Endothelial cell of umbilical vein (primary cell): ENCODE data around the gene NAA38. TPM values are rescaled to one million over a fixed set of nuclear protein-coding genes. Genes with fewer than 3 reads are reported as not detected.

Experiments used
- BruUV-seq: library from RNA; stranded (reverse); fragments of 400-500 nt; replicated peaks from 2 replicates; lab custom pipeline; 2021; lab: Mats Ljungman, UMichigan
- CTCF ChIA-PET: fragments of 300-600, 350-600 bp; sonication (Branson Sonifier 250); formaldehyde crosslinking; loops from one replicate; lab custom pipeline; 2021; ENCODE audit warnings: antibody characterized with exemption, inconsistent platforms; lab: Charles Lee
- POLR2A ChIA-PET: fragments of 300-600, 350-600 bp; sonication (Branson Sonifier 250); formaldehyde crosslinking; loops from one replicate; lab custom pipeline; 2021; ENCODE audit warnings: antibody characterized with exemption, inconsistent platforms; lab: Charles Lee
- DNase-seq: peaks from one replicate; pipeline ENCODE4 v3.0.0-alpha.2; 2011; ENCODE audit warnings: low read depth, low spot score
- FAIRE-seq: peaks from 2 replicates; lab custom pipeline; 2011; peaks lifted over from hg19 to GRCh38; lab: Jason Lieb, UNC
- H2AFZ ChIP-seq: 2 replicates; pipeline ENCODE4 v1.6.0; 2012; ENCODE audit warnings: low read depth, low read length, control low read depth, inconsistent platforms
- H3K27ac ChIP-seq: 2 replicates; pipeline ENCODE4 v1.5.1; 2011; ENCODE audit warnings: low read depth, mild to moderate bottlenecking, control low read depth, low read length, moderate library complexity; ENCODE audit not compliant: insufficient read depth
- H3K27me3 ChIP-seq, 2 experiments: 2 replicates each; pipeline versions ENCODE4 v1.6.0 to v1.6.1; 2011; ENCODE audit warnings: low read length in 2 of 2, mixed read lengths in 1 of 2; ENCODE audit not compliant: control insufficient read depth in 2 of 2, insufficient read depth in 2 of 2
- H3K36me3 ChIP-seq, 2 experiments: 2 replicates in 1 of 2; 3 replicates in 1 of 2; pipeline ENCODE4 v1.5.1; 2011; ENCODE audit warnings: low read length in 2 of 2, mild to moderate bottlenecking in 1 of 2, moderate library complexity in 1 of 2; ENCODE audit not compliant: control insufficient read depth in 2 of 2, insufficient read depth in 2 of 2; ENCODE audit errors: extremely low read depth in 1 of 2
- H3K4me1 ChIP-seq: 3 replicates; pipeline ENCODE4 v1.5.1; 2011; ENCODE audit warnings: mild to moderate bottlenecking, low read length; ENCODE audit not compliant: control insufficient read depth, insufficient read depth; ENCODE audit errors: extremely low read depth
- H3K4me2 ChIP-seq: 2 replicates; pipeline ENCODE4 v1.6.1; 2011; ENCODE audit warnings: low read length, control low read depth, mixed read lengths; ENCODE audit not compliant: insufficient read depth
- H3K4me3 ChIP-seq, 3 experiments: fragments of 200-600 bp in 1 of 3; sonication (generic), shearing (Covaris generic) in 1 of 3; replicated peaks in 1 of 3; 2 replicates each; pipeline ENCODE4 v1.5.1; 2011 to 2016; ENCODE audit warnings: control low read depth in 3 of 3, low read length in 3 of 3, mild to moderate bottlenecking in 2 of 3, inconsistent platforms in 1 of 3, low read depth in 1 of 3, moderate library complexity in 1 of 3; ENCODE audit not compliant: insufficient read depth in 1 of 3
- H3K79me2 ChIP-seq: 2 replicates; pipeline ENCODE4 v1.6.0; 2012; ENCODE audit warnings: low read length, inconsistent platforms; ENCODE audit not compliant: control insufficient read depth, insufficient read depth
- H3K9ac ChIP-seq: replicated peaks from 2 replicates; pipeline ENCODE3; 2011; ENCODE audit warnings: low read length, control low read depth; ENCODE audit not compliant: insufficient read depth; ENCODE audit errors: extremely low read depth
- H3K9me1 ChIP-seq: replicated peaks from 3 replicates; pipeline ENCODE4 v1.6.0; 2011; ENCODE audit warnings: mild to moderate bottlenecking, low read length; ENCODE audit not compliant: control insufficient read depth, insufficient read depth; ENCODE audit errors: extremely low read depth
- H3K9me3 ChIP-seq: replicated peaks from 2 replicates; pipeline ENCODE4 v1.5.1; 2012; ENCODE audit warnings: low read length, inconsistent platforms; ENCODE audit not compliant: control insufficient read depth, insufficient read depth
- H4K20me1 ChIP-seq: replicated peaks from 2 replicates; pipeline ENCODE3; 2011; ENCODE audit warnings: mild to moderate bottlenecking, low read length; ENCODE audit not compliant: control insufficient read depth, insufficient read depth; ENCODE audit errors: extremely low read depth
- EZH2 ChIP-seq: IDR thresholded peaks from 2 replicates; pipeline ENCODE4 v1.6.1; 2012; ENCODE audit warnings: borderline replicate concordance, low read depth, mild to moderate bottlenecking, moderate library complexity, low read length, inconsistent platforms; ENCODE audit not compliant: severe bottlenecking
- FOS ChIP-seq: IDR thresholded peaks from 2 replicates; pipeline ENCODE4 v1.6.1; 2011; ENCODE audit warnings: mild to moderate bottlenecking, low read length, moderate library complexity, borderline replicate concordance; ENCODE audit not compliant: insufficient read depth
- GATA2 ChIP-seq: IDR thresholded peaks from 2 replicates; pipeline ENCODE4 v1.7.0; 2011; ENCODE audit warnings: low read depth, mild to moderate bottlenecking, moderate library complexity, mixed read lengths, low read length; ENCODE audit not compliant: insufficient read length, insufficient read depth
- JUN ChIP-seq: IDR thresholded peaks from 2 replicates; pipeline ENCODE4 v1.6.1; 2011; ENCODE audit warnings: borderline replicate concordance, low read depth; ENCODE audit not compliant: insufficient read length, insufficient read depth
- MYC ChIP-seq: IDR thresholded peaks from one replicate; pipeline ENCODE4 v1.6.1; 2011; ENCODE audit warnings: mild to moderate bottlenecking, low read depth, low read length
- POLR2A ChIP-seq: IDR thresholded peaks from 2 replicates; pipeline ENCODE4 v1.6.1; 2012; ENCODE audit warnings: low read depth, mild to moderate bottlenecking, control low read depth, low read length
- POLR2AphosphoS5 ChIP-seq: IDR thresholded peaks from 2 replicates; pipeline ENCODE4 v1.6.1; 2012; ENCODE audit warnings: low read depth, mild to moderate bottlenecking, control low read depth, low read length, moderate library complexity; ENCODE audit not compliant: insufficient read depth
- dilution Hi-C: fragments of 300-500 bp; cut with MboI; formaldehyde crosslinking; loops from one replicate; pipeline ENCODE4 v1.15.0; 2019; ENCODE audit warnings: low sequenced_read_pairs; ENCODE audit not compliant: extremely low pct_ligation_motif_present
- intact Hi-C: fragments of 100-400 bp; cut with micrococcal nuclease; formaldehyde crosslinking; loops from one replicate; pipeline ENCODE4 v1.10.0; 2022
- polyA plus RNA-seq, 4 experiments: library from polyadenylated mRNA; depleted of rRNA in 3 of 4; stranded (reverse) in 3 of 4; unstranded in 1 of 4; fragments of >200 nt; gene quantifications; 2 replicates each; pipeline versions ENCODE4 v1.2.1 to v1.2.3, GENCODE V29; 2011 to 2012; ENCODE audit warnings: missing spikeins in 1 of 4
- total RNA-seq: library from RNA; stranded (reverse); gene quantifications from 2 replicates; pipeline ENCODE4 v1.2.3, GENCODE V29; 2021
- TF ChIP-seq, protein P1 (sequence below), 2 donors: IDR thresholded peaks; 1 replicate in 1 of 2; 2 replicates in 1 of 2; pipeline ENCODE4 v1.5.1; 2011; ENCODE audit warnings: low read length in 2 of 2, mild to moderate bottlenecking in 2 of 2, moderate library complexity in 2 of 2, control low read depth in 1 of 2, inconsistent platforms in 1 of 2, low read depth in 1 of 2; ENCODE audit not compliant: insufficient read depth in 1 of 2; ENCODE audit errors: extremely low read depth in 1 of 2
- TF ChIP-seq, protein P2 (sequence below): IDR thresholded peaks from 2 replicates; pipeline ENCODE4 v1.6.1; 2011; ENCODE audit not compliant: insufficient read depth, insufficient read length

Gene NAA38
- total and polyA plus RNA-seq, 2 donors (not counting 3 experiments of a cell fraction or from before 2014, with no cell fraction given) = 119 to 267 TPM

DNA sequence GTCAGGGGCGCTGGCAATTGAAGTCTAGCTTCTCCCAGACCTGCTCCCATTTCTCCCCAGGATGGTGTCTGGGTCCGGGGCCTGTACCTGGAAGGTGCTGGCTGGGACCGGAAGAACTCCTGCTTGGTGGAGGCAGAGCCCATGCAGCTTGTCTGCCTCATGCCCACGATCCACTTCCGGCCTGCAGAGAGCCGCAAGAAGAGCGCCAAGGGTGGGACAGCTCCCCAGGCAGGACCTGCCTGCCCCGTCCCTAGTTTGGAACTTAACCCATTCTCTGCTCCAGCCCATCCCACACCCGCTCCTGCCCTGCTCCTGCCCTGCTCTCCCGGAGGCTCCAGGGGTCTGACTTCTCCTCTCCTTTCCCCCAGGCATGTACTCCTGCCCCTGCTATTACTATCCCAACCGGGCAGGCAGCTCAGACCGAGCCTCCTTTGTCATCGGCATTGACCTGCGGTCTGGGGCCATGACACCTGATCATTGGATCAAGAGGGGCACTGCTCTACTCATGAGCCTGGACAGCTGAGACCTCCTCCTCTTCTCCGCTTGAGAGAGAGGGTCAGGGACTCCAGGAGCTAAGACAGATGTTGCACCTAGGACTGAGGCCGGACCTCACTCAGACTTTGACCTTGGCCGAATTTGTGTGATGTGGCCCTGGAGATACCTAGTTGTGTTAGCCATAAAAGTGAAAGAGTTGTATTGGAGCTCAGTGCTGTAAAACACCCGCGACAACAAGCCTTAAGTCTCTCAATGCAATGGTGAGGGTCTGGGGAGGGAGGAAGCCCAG lies 24.2 kb downstream of the NAA38 start:
- dilution Hi-C loops (no loop called here), intact Hi-C loops (no loop called here)
- DNase-seq (no peak), FAIRE-seq (no peak)
- H4K20me1 ChIP-seq = no peaks in the 10 kb centered on the region
- no peaks in the 10 kb centered on the region for H3K9me1 ChIP-seq
- H3K9ac ChIP-seq = no peak overlapping the region
- peaks cover 1 to 3% of the 10 kb centered on the region in 2 experiments for H3K27me3 ChIP-seq
- H2AFZ ChIP-seq = peak overlapping the region; percentile 41
- no peaks in the 10 kb centered on the region for H3K79me2 ChIP-seq
- ChIA-PET CTCF (interaction anchor here (0.9 to 5.8 kb wide), 11 partner anchors 8 to 156 kb away, joined by 3 to 32 read pairs (median 3); partner anchors contain the start of genes CYB5D1, NAA38 and TMEM88), POLR2A (no interaction called here)
- no peaks in the 10 kb centered on the region for H3K9me3 ChIP-seq
- peak overlapping the region; percentile 51 for H3K4me2 ChIP-seq
- H3K4me3 ChIP-seq = no peak overlapping the region
- TF ChIP-seq MYC (no peak), POLR2A (no peak), POLR2AphosphoS5 (no peak), GATA2 (no peak), EZH2 (no peak), JUN (no peak), FOS (no peak)
- TF ChIP-seq, protein P1, sequence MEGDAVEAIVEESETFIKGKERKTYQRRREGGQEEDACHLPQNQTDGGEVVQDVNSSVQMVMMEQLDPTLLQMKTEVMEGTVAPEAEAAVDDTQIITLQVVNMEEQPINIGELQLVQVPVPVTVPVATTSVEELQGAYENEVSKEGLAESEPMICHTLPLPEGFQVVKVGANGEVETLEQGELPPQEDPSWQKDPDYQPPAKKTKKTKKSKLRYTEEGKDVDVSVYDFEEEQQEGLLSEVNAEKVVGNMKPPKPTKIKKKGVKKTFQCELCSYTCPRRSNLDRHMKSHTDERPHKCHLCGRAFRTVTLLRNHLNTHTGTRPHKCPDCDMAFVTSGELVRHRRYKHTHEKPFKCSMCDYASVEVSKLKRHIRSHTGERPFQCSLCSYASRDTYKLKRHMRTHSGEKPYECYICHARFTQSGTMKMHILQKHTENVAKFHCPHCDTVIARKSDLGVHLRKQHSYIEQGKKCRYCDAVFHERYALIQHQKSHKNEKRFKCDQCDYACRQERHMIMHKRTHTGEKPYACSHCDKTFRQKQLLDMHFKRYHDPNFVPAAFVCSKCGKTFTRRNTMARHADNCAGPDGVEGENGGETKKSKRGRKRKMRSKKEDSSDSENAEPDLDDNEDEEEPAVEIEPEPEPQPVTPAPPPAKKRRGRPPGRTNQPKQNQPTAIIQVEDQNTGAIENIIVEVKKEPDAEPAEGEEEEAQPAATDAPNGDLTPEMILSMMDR (IDR thresholded peaks at IDR 0.05; ENCODE audit: extremely low read depth in 1 of 2, insufficient read depth in 1 of 2, low read depth in 1 of 2, low read length in 2 of 2) = no peak
- TF ChIP-seq, protein P2, sequence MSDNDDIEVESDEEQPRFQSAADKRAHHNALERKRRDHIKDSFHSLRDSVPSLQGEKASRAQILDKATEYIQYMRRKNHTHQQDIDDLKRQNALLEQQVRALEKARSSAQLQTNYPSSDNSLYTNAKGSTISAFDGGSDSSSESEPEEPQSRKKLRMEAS = no peak
- BruUV-seq = no TSS peak
- H3K27ac ChIP-seq = no peak overlapping the region
- H3K36me3 ChIP-seq = no peaks in the 10 kb centered on the region
- H3K4me1 ChIP-seq = peaks cover 29% of the 10 kb centered on the region
